H1 (cell line): ENCODE data around the gene STAM2. TPM values are rescaled to one million over a fixed set of nuclear protein-coding genes. Genes with fewer than 3 reads are reported as not detected.

ENCODE experiments used
- ATF2 ChIP-seq: IDR thresholded peaks from 2 replicates; pipeline ENCODE4 v1.6.1; 2012; ENCODE audit warnings: low read length, inconsistent platforms
- BCL11A ChIP-seq, 2 experiments: IDR thresholded peaks; one replicate each; pipeline ENCODE4 v1.6.1; 2011; ENCODE audit warnings: low read depth in 2 of 2, low read length in 2 of 2, mild to moderate bottlenecking in 2 of 2
- BRCA1 ChIP-seq: IDR thresholded peaks from 2 replicates; pipeline ENCODE4 v1.6.1; 2012; ENCODE audit warnings: low read depth, low read length, improper control_type of control experiment
- CREB1 ChIP-seq: IDR thresholded peaks from 2 replicates; pipeline ENCODE4 v1.6.1; 2012; ENCODE audit warnings: inconsistent platforms
- EP300 ChIP-seq, 2 experiments: IDR thresholded peaks; 1 replicate in 1 of 2; 2 replicates in 1 of 2; pipeline ENCODE4 v1.6.1; 2011 to 2012; ENCODE audit warnings: low read depth in 2 of 2, low read length in 2 of 2, mild to moderate bottlenecking in 2 of 2, borderline replicate concordance in 1 of 2, inconsistent platforms in 1 of 2, moderate library complexity in 1 of 2
- HDAC2 ChIP-seq, 2 experiments: fragments of 300-600 bp in 1 of 2; sonication (generic) in 1 of 2; IDR thresholded peaks; 2 replicates each; pipeline ENCODE4 v1.6.1; 2011 to 2012; ENCODE audit warnings: low read depth in 2 of 2, low read length in 2 of 2, mild to moderate bottlenecking in 2 of 2, moderate library complexity in 2 of 2, borderline replicate concordance in 1 of 2, inconsistent platforms in 1 of 2
- JUND ChIP-seq: IDR thresholded peaks from 2 replicates; pipeline ENCODE4 v1.6.1; 2011; ENCODE audit warnings: mild to moderate bottlenecking, improper control_type of control experiment, low read length
- MAX ChIP-seq: IDR thresholded peaks from 2 replicates; pipeline ENCODE4 v1.6.1; 2012; ENCODE audit warnings: inconsistent platforms
- POLR2A ChIP-seq, 2 experiments: IDR thresholded peaks; 1 replicate in 1 of 2; 2 replicates in 1 of 2; pipeline ENCODE4 v1.6.1; 2011; ENCODE audit warnings: low read depth in 2 of 2, low read length in 2 of 2, mild to moderate bottlenecking in 2 of 2; ENCODE audit errors: control extremely low read depth in 1 of 2
- POU5F1 ChIP-seq: IDR thresholded peaks from 2 replicates; pipeline ENCODE4 v1.6.1; 2011; ENCODE audit warnings: low read depth, mild to moderate bottlenecking, low read length, moderate library complexity
- RAD21 ChIP-seq, 2 experiments: IDR thresholded peaks in 1 of 2; conservative IDR thresholded peaks in 1 of 2; 2 replicates each; pipeline ENCODE4 v1.6.1; 2011; ENCODE audit warnings: low read depth in 2 of 2, low read length in 2 of 2, improper control_type of control experiment in 1 of 2, inconsistent platforms in 1 of 2, mild to moderate bottlenecking in 1 of 2, moderate library complexity in 1 of 2
- RBBP5 ChIP-seq: IDR thresholded peaks from 2 replicates; pipeline ENCODE4 v1.7.1; 2012; ENCODE audit warnings: low read depth, mild to moderate bottlenecking, inconsistent platforms, low read length, moderate library complexity, borderline replicate concordance
- RNF2 ChIP-seq: fragments of 200-900, 300-1000 bp; sonication (generic); IDR thresholded peaks from 2 replicates; pipeline ENCODE4 v1.7.1; 2016; ENCODE audit warnings: borderline replicate concordance, low read depth, mild to moderate bottlenecking, antibody characterized with exemption, low read length; ENCODE audit not compliant: poor library complexity, severe bottlenecking; ENCODE audit errors: missing control alignments
- RXRA ChIP-seq: IDR thresholded peaks from 2 replicates; pipeline ENCODE4 v1.6.1; 2011; ENCODE audit warnings: low read depth, mild to moderate bottlenecking, low read length, moderate library complexity; ENCODE audit not compliant: insufficient read depth
- SIN3A ChIP-seq, 2 experiments: IDR thresholded peaks in 1 of 2; conservative IDR thresholded peaks in 1 of 2; 2 replicates each; pipeline ENCODE4 v1.6.1; 2011 to 2012; ENCODE audit warnings: low read length in 2 of 2, improper control_type of control experiment in 1 of 2, low read depth in 1 of 2, mild to moderate bottlenecking in 1 of 2
- SP4 ChIP-seq: IDR thresholded peaks from 2 replicates; pipeline ENCODE4 v1.6.1; 2012; ENCODE audit warnings: low read length, inconsistent platforms
- SRF ChIP-seq: IDR thresholded peaks from 2 replicates; pipeline ENCODE4 v1.6.1; 2011; ENCODE audit warnings: mild to moderate bottlenecking, low read depth, low read length, moderate library complexity
- TAF7 ChIP-seq: optimal IDR thresholded peaks from 2 replicates; pipeline ENCODE3; 2011; ENCODE audit warnings: low read depth, mild to moderate bottlenecking, inconsistent platforms, low read length, moderate library complexity, borderline replicate concordance
- YY1 ChIP-seq: IDR thresholded peaks from 2 replicates; pipeline ENCODE4 v1.6.1; 2011; ENCODE audit warnings: low read depth, mild to moderate bottlenecking, low read length
- ZNF274 ChIP-seq: IDR thresholded peaks from 2 replicates; pipeline ENCODE4 v1.7.0; 2012; ENCODE audit warnings: low read length, borderline replicate concordance; ENCODE audit errors: extremely low read depth
- polyA plus RNA-seq, 7 experiments: library from polyadenylated mRNA; depleted of rRNA in 3 of 7; stranded (reverse) in 5 of 7; unstranded in 2 of 7; fragments of >200 nt in 5 of 7; fragments of 200-250 nt in 2 of 7; gene quantifications; 1 replicate in 5 of 7; 2 replicates in 1 of 7; 4 replicates in 1 of 7; pipeline versions ENCODE4 v1.2.1 to v1.2.3, GENCODE V29; 2011 to 2013; ENCODE audit warnings: missing spikeins in 2 of 7, mixed read lengths in 2 of 7
- total RNA-seq: library from RNA; stranded (reverse); fragmentation: NEBNext Ultra II Directional; extraction: Animal tissue kit (Norgen Biotek cat#: 25700); gene quantifications from 2 replicates; pipeline ENCODE4 v1.2.1, GENCODE V29; 2021

The STAM2 gene
- total and polyA plus RNA-seq, 2 of the 8 experiments (the other 6 are each of a cell fraction or from before 2014, with no cell fraction given) = 5.4 to 9.4 TPM

- TF ChIP-seq RXRA (no peak), SP4 (peak; percentile 100), BCL11A (IDR thresholded peaks at IDR 0.05; ENCODE audit: low read depth in 2 of 2, low read length in 2 of 2) (no peak), EP300 (IDR thresholded peaks at IDR 0.05; ENCODE audit: borderline replicate concordance in 1 of 2, low read depth in 2 of 2, low read length in 2 of 2) (no peak), SIN3A (conservative IDR thresholded peaks at IDR 0.05 in 1 of 2, IDR thresholded peaks at IDR 0.05 in 1 of 2; ENCODE audit: low read depth in 1 of 2, low read length in 2 of 2) (peak; percentile 74 to 83; a peak in 3 of 4 replicates), JUND (peak; percentile 40; the same call in 1 of the 2 replicates), RAD21 (IDR thresholded peaks at IDR 0.05 in 1 of 2, conservative IDR thresholded peaks at IDR 0.05 in 1 of 2; ENCODE audit: low read depth in 2 of 2, low read length in 2 of 2) (peak; percentile 95 to 96), ZNF274 (no peak), BRCA1 (no peak; the same call in 1 of the 2 replicates), RNF2 (no peak), POU5F1 (no peak), ATF2 (peak; percentile 85), YY1 (0 out of 2 replicates have a peak, but pooled peaks have one; percentile 7), MAX (peak; percentile 41), RBBP5 (peak; percentile 98), SRF (0 out of 2 replicates have a peak, but pooled peaks have one; percentile 11), CREB1 (peak; percentile 40), HDAC2 (IDR thresholded peaks at IDR 0.05; ENCODE audit: borderline replicate concordance in 1 of 2, low read depth in 2 of 2, low read length in 2 of 2) (peak; percentile 28 to 99; a peak in 2 of 4 replicates), POLR2A (IDR thresholded peaks at IDR 0.05; ENCODE audit: control extremely low read depth in 1 of 2, low read depth in 2 of 2, low read length in 2 of 2) (peak in 1 of 2 experiments; percentile 70; a peak in 2 of 3 replicates), TAF7 (peak; percentile 72)
Measured at GRCh38 chr2:152175368-152176112, at the start of gene STAM2 (continued).
